ENCODE measurements around the gene SLC3A2. TPM values are rescaled to one million over a fixed set of nuclear protein-coding genes. Genes with fewer than 3 reads are reported as not detected.

The SLC3A2 gene
- total RNA-seq, 1 donor from 2014 or later, result 588 TPM

GRCh38 chr11:62853279-62853965, 27.3 kb upstream of the SLC3A2 start:
- H3K4me1 Mint-ChIP-seq (ENCODE audit: low read depth, unreplicated experiment), result peaks cover 32% of the 10 kb centered on the region

GRCh38 chr11:62854013-62854824, 26.5 kb upstream of the SLC3A2 start:
- no peak for FAIRE-seq
- Histone ChIP-seq H3K79me2 (ENCODE audit: insufficient read depth, low read length) (peaks cover 50% of the 10 kb centered on the region), H3K4me1 (ENCODE audit: insufficient read depth, low read length) (peaks cover 22% of the 10 kb centered on the region), H3K9ac (ENCODE audit: low read length) (peak overlapping the region; percentile 91), H3K4me3 (ENCODE audit: insufficient read depth, low read depth, low read length) (peak overlapping the region; percentile 92), H4K20me1 (ENCODE audit: insufficient read depth, low read length) (peaks cover 46% of the 10 kb centered on the region), H3K27ac (ENCODE audit: low read depth, low read length) (no peak overlapping the region), H3K9me3 (ENCODE audit: insufficient read depth, low read depth, low read length) (no peaks in the 10 kb centered on the region), H3K27me3 (ENCODE audit: insufficient read depth, low read length) (no peaks in the 10 kb centered on the region), H2AFZ (ENCODE audit: low read depth, low read length) (no peak overlapping the region), H3K4me2 (ENCODE audit: low read length) (peak overlapping the region; percentile 99), H3K36me3 (ENCODE audit: insufficient read depth, low read length) (peaks cover 35% of the 10 kb centered on the region)
- DNase-seq (ENCODE audit: low read depth), result no peak
- Mint-ChIP-seq H3K4me3 (ENCODE audit: unreplicated experiment) (peak overlapping the region; percentile 98), H3K4me1 (ENCODE audit: low read depth, unreplicated experiment) (peaks cover 35% of the 10 kb centered on the region), H3K9me3 (ENCODE audit: unreplicated experiment) (no peaks in the 10 kb centered on the region), H3K36me3 (ENCODE audit: low read depth, unreplicated experiment) (peaks cover 30% of the 10 kb centered on the region), H3K27ac (ENCODE audit: unreplicated experiment) (peak overlapping the region; percentile 56), H3K27me3 (ENCODE audit: low read depth, unreplicated experiment) (no peaks in the 10 kb centered on the region)
- TF ChIP-seq EZH2 (IDR thresholded peaks at IDR 0.05; ENCODE audit: insufficient read depth, low read length), result no peak
- TF ChIP-seq CTCF (IDR thresholded peaks at IDR 0.05; ENCODE audit: insufficient read depth, low read depth, low read length), result no peak

More at GRCh38 chr11:62853279-62853965, 27.3 kb upstream of the SLC3A2 start:
- Histone ChIP-seq H4K20me1 (ENCODE audit: insufficient read depth, low read length) (peaks cover 46% of the 10 kb centered on the region), H3K9me3 (ENCODE audit: insufficient read depth, low read depth, low read length) (no peaks in the 10 kb centered on the region), H3K27ac (ENCODE audit: low read depth, low read length) (no peak overlapping the region), H3K4me3 (ENCODE audit: insufficient read depth, low read depth, low read length) (peak overlapping the region; percentile 92), H3K4me2 (ENCODE audit: low read length) (peak overlapping the region; percentile 99), H3K4me1 (ENCODE audit: insufficient read depth, low read length) (peaks cover 22% of the 10 kb centered on the region), H3K9ac (ENCODE audit: low read length) (peak overlapping the region; percentile 91), H3K79me2 (ENCODE audit: insufficient read depth, low read length) (peaks cover 50% of the 10 kb centered on the region), H2AFZ (ENCODE audit: low read depth, low read length) (no peak overlapping the region), H3K27me3 (ENCODE audit: insufficient read depth, low read length) (no peaks in the 10 kb centered on the region), H3K36me3 (ENCODE audit: insufficient read depth, low read length) (peaks cover 35% of the 10 kb centered on the region)
- DNase-seq (ENCODE audit: low read depth), result no peak
- Mint-ChIP-seq H3K27ac (ENCODE audit: unreplicated experiment) (peak overlapping the region; percentile 74), H3K9me3 (ENCODE audit: unreplicated experiment) (no peaks in the 10 kb centered on the region), H3K4me3 (ENCODE audit: unreplicated experiment) (peak overlapping the region; percentile 98), H3K36me3 (ENCODE audit: low read depth, unreplicated experiment) (peaks cover 30% of the 10 kb centered on the region), H3K27me3 (ENCODE audit: low read depth, unreplicated experiment) (no peaks in the 10 kb centered on the region)
- FAIRE-seq, result no peak
- TF ChIP-seq CTCF (IDR thresholded peaks at IDR 0.05; ENCODE audit: insufficient read depth, low read depth, low read length), result no peak
- TF ChIP-seq EZH2 (IDR thresholded peaks at IDR 0.05; ENCODE audit: insufficient read depth, low read length), result no peak

Data from astrocyte (in vitro differentiated cells and primary cell).